Neuronal stem cell (in vitro differentiated cells): Measurements from ENCODE around the gene CDH18.

Source experiments
- DNase-seq: peaks from one replicate; pipeline ENCODE4 v3.0.0-alpha.2; 2013; ENCODE audit warnings: low spot score
- H2AFZ ChIP-seq: one replicate; pipeline ENCODE4 v1.6.1; 2013; ENCODE audit warnings: mild to moderate bottlenecking, low read length, inconsistent platforms
- H2AK5ac ChIP-seq: 2 replicates; pipeline ENCODE4 v1.6.1; 2013; ENCODE audit warnings: low read depth, mild to moderate bottlenecking, inconsistent platforms, low read length, moderate library complexity, mixed read lengths
- H2BK120ac ChIP-seq: 2 replicates; pipeline ENCODE4 v1.6.1; 2013; ENCODE audit warnings: low read depth, mild to moderate bottlenecking, inconsistent platforms, low read length, moderate library complexity, mixed read lengths
- H2BK12ac ChIP-seq: one replicate; pipeline ENCODE4 v1.6.1; 2013; ENCODE audit warnings: low read length, inconsistent platforms
- H2BK15ac ChIP-seq: 2 replicates; pipeline ENCODE4 v1.6.1; 2013; ENCODE audit warnings: mild to moderate bottlenecking, low read length, inconsistent platforms, mixed read lengths
- H2BK5ac ChIP-seq: one replicate; pipeline ENCODE4 v1.6.1; 2013; ENCODE audit warnings: inconsistent platforms, mild to moderate bottlenecking, low read length, moderate library complexity
- H3K14ac ChIP-seq: one replicate; pipeline ENCODE4 v1.6.1; 2013; ENCODE audit warnings: low read length, inconsistent platforms
- H3K18ac ChIP-seq: 2 replicates; pipeline ENCODE4 v1.6.1; 2013; ENCODE audit warnings: low read length, inconsistent platforms
- H3K23ac ChIP-seq: 2 replicates; pipeline ENCODE4 v1.6.1; 2013; ENCODE audit warnings: low read depth, mild to moderate bottlenecking, mixed read lengths, low read length, inconsistent platforms; ENCODE audit not compliant: poor library complexity
- H3K27ac ChIP-seq: replicated peaks from 3 replicates; pipeline ENCODE4 v1.5.1; 2013; ENCODE audit warnings: low read length, inconsistent platforms
- H3K27me3 ChIP-seq, 3 experiments: 2 replicates each; pipeline ENCODE4 v1.6.1; 2013; ENCODE audit warnings: low read length in 3 of 3, mild to moderate bottlenecking in 2 of 3, inconsistent platforms in 1 of 3, low read depth in 1 of 3, mixed read lengths in 1 of 3, moderate library complexity in 1 of 3; ENCODE audit not compliant: control insufficient read depth in 3 of 3, insufficient read depth in 3 of 3
- H3K36me3 ChIP-seq, 2 donors: replicated peaks in 1 of 2; 2 replicates each; pipeline ENCODE4 v1.6.1; 2013; ENCODE audit warnings: low read length in 2 of 2; ENCODE audit not compliant: control insufficient read depth in 2 of 2, insufficient read depth in 2 of 2
- H3K4ac ChIP-seq: 2 replicates; pipeline ENCODE4 v1.6.1; 2013; ENCODE audit warnings: inconsistent platforms, mild to moderate bottlenecking, low read length, moderate library complexity
- H3K4me1 ChIP-seq, 2 donors: 1 replicate in 1 of 2; 2 replicates in 1 of 2; pipeline ENCODE4 v1.6.1; 2013; ENCODE audit warnings: low read length in 2 of 2, low read depth in 1 of 2; ENCODE audit not compliant: control insufficient read depth in 2 of 2, insufficient read depth in 1 of 2
- H3K4me2 ChIP-seq: one replicate; pipeline ENCODE4 v1.6.1; 2013; ENCODE audit warnings: mild to moderate bottlenecking, low read length, inconsistent platforms; ENCODE audit not compliant: insufficient read depth, poor library complexity, severe bottlenecking
- H3K4me3 ChIP-seq, 2 donors: 2 replicates each; pipeline ENCODE4 v1.5.1; 2013; ENCODE audit warnings: low read length in 2 of 2, mild to moderate bottlenecking in 2 of 2, inconsistent platforms in 1 of 2, moderate library complexity in 1 of 2
- H3K79me1 ChIP-seq: one replicate; pipeline ENCODE4 v1.6.1; 2013; ENCODE audit warnings: low read depth, mild to moderate bottlenecking, inconsistent platforms, low read length, moderate library complexity
- H3K9ac ChIP-seq: one replicate; pipeline ENCODE4 v1.6.1; 2013; ENCODE audit warnings: mild to moderate bottlenecking, low read depth, low read length, inconsistent platforms; ENCODE audit not compliant: poor library complexity
- H3K9me3 ChIP-seq, 2 donors: replicated peaks in 1 of 2; 2 replicates each; pipeline versions ENCODE3 to v1.6.1; 2013; ENCODE audit warnings: low read length in 2 of 2, mild to moderate bottlenecking in 2 of 2, inconsistent platforms in 1 of 2, low read depth in 1 of 2, mixed read lengths in 1 of 2, moderate library complexity in 1 of 2; ENCODE audit not compliant: control insufficient read depth in 2 of 2, insufficient read depth in 1 of 2
- H4K8ac ChIP-seq: one replicate; pipeline ENCODE4 v1.6.1; 2013; ENCODE audit warnings: low read depth, mild to moderate bottlenecking, inconsistent platforms, low read length, moderate library complexity
- H4K91ac ChIP-seq: one replicate; pipeline ENCODE4 v1.6.1; 2013; ENCODE audit warnings: low read length, low read depth, mild to moderate bottlenecking, inconsistent platforms; ENCODE audit not compliant: poor library complexity
- WGBS, 2 donors: extraction: QIAGEN DNeasy Blood & Tissue Kit; methylation state at CpG; one replicate each; pipeline ENCODE4 v1.1.7; 2013; ENCODE audit warnings: missing lambda C conversion rate in 2 of 2, mixed read lengths in 1 of 2; ENCODE audit not compliant: insufficient read length in 2 of 2, insufficient replicate concordance in 1 of 2; ENCODE audit errors: extremely low coverage in 2 of 2; 5-methylcytosine and 5-hydroxymethylcytosine counted together

CDH18 gene

GRCh38 chr5:19685473-19685872 is 302.5 kb downstream of the CDH18 start:
- H3K27me3 ChIP-seq = no peaks in the 10 kb centered on the region
- no peak overlapping the region for H3K4ac ChIP-seq
- no peak overlapping the region for H2AFZ ChIP-seq
- H3K4me1 ChIP-seq = peaks cover 0 to 5% of the 10 kb centered on the region in 2 donors
- no peak overlapping the region for H3K27ac ChIP-seq
- no peak overlapping the region for H4K91ac ChIP-seq
- H3K23ac ChIP-seq = no peak overlapping the region
- H3K4me3 ChIP-seq = no peak overlapping the region
- DNase-seq = no peak
- no peaks in the 10 kb centered on the region for H3K79me1 ChIP-seq
- H2BK120ac ChIP-seq = no peak overlapping the region
- no CpG with 5 or more reads among the region's 3 CpGs for WGBS, 2 donors
- no peaks in the 10 kb centered on the region for H3K9me3 ChIP-seq
- no peak overlapping the region for H3K18ac ChIP-seq
- no peak overlapping the region for H4K8ac ChIP-seq
- no peaks in the 10 kb centered on the region for H3K36me3 ChIP-seq
- H2AK5ac ChIP-seq = no peak overlapping the region
- no peak overlapping the region for H3K14ac ChIP-seq
- H2BK5ac ChIP-seq = no peak overlapping the region
- no peak overlapping the region for H2BK12ac ChIP-seq
- no peak overlapping the region for H3K4me2 ChIP-seq
- no peak overlapping the region for H2BK15ac ChIP-seq
- H3K9ac ChIP-seq = no peak overlapping the region

GRCh38 chr5:19676895-19677294 is 311.1 kb downstream of the CDH18 start:
- H2BK12ac ChIP-seq = no peak overlapping the region

DNA sequence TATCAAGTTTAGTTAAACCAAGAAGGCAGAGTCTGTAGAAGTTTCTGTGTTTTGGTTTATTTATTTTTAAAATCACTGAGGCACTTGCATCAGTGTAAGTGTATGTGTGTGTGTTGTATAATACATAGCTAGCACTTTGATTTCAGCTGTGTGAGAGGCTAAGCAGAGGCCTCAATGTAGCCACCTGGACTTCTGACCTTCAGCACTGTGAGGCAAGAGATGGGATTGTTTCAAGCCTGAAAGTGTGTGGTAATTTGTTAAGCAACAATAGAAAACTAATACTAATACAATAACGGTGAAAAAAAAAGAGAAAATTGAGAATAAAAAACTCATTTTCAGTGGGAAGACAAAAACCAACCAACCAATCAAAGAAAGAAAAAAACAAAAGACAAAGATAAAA is 327.3 kb downstream of the CDH18 start:
- Histone ChIP-seq H3K18ac (no peak overlapping the region), H3K79me1 (no peaks in the 10 kb centered on the region), H3K4me3 (no peak overlapping the region), H3K27ac (no peak overlapping the region), H2BK12ac (no peak overlapping the region), H2BK15ac (no peak overlapping the region), H4K91ac (no peak overlapping the region), H3K4ac (no peak overlapping the region), H2BK5ac (no peak overlapping the region), H3K4me1 (no peaks in the 10 kb centered on the region), H2BK120ac (no peak overlapping the region), H3K9me3 (no peaks in the 10 kb centered on the region), H3K27me3 (no peaks in the 10 kb centered on the region), H3K9ac (no peak overlapping the region), H3K23ac (no peak overlapping the region), H3K4me2 (no peak overlapping the region), H2AK5ac (no peak overlapping the region), H4K8ac (no peak overlapping the region), H2AFZ (no peak overlapping the region), H3K14ac (no peak overlapping the region), H3K36me3 (no peaks in the 10 kb centered on the region)
- DNase-seq = no peak
- no CpG with 5 or more reads among the region's 1 CpG for WGBS, 2 donors

More at GRCh38 chr5:19676895-19677294, 311.1 kb downstream of the CDH18 start:
- Histone ChIP-seq H3K79me1 (no peaks in the 10 kb centered on the region), H2BK120ac (no peak overlapping the region), H2AK5ac (no peak overlapping the region), H3K9ac (no peak overlapping the region), H3K4me3 (no peak overlapping the region), H3K18ac (no peak overlapping the region), H3K14ac (no peak overlapping the region), H4K8ac (no peak overlapping the region), H2BK5ac (no peak overlapping the region), H3K4ac (no peak overlapping the region), H2AFZ (no peak overlapping the region), H3K27ac (no peak overlapping the region), H2BK15ac (no peak overlapping the region), H3K4me1 (no peaks in the 10 kb centered on the region), H3K4me2 (no peak overlapping the region), H3K23ac (no peak overlapping the region), H3K36me3 (no peaks in the 10 kb centered on the region), H3K27me3 (no peaks in the 10 kb centered on the region), H4K91ac (no peak overlapping the region), H3K9me3 (peaks cover 0 to 1% of the 10 kb centered on the region in 2 donors)
- no peak for DNase-seq
- WGBS, 2 donors = no CpG with 5 or more reads among the region's 3 CpGs

DNA sequence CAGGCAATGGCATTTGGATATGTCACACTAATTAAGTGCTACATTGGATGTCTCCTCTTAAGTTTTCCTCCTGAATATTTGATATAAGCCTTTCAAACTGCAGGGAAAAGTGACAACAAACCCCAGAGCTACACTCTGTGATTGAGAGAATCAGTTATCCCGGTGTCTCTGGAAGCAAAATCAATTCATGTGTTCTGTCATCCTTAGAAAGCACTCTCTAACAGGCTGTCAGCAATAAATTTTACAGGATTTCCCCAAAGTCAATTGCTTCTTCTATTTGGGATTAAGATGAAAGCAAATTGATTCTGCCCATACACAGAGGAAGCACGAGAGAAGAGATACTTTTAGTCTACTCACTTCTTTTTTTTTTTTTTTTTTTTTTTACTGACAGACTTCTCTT is 332.4 kb downstream of the CDH18 start:
- no peak overlapping the region for H4K8ac ChIP-seq
- H3K27me3 ChIP-seq = no peaks in the 10 kb centered on the region
- no peak for DNase-seq
- H3K79me1 ChIP-seq = no peaks in the 10 kb centered on the region
- no peak overlapping the region for H3K14ac ChIP-seq
- H2BK120ac ChIP-seq = no peak overlapping the region
- H3K36me3 ChIP-seq = no peaks in the 10 kb centered on the region
- no peak overlapping the region for H3K4ac ChIP-seq
- H2BK15ac ChIP-seq = no peak overlapping the region
- H3K4me1 ChIP-seq = no peaks in the 10 kb centered on the region
- no peak overlapping the region for H4K91ac ChIP-seq
- H2BK12ac ChIP-seq = no peak overlapping the region
- WGBS, 2 donors = no CpG with 5 or more reads among the region's 2 CpGs
- no peak overlapping the region for H3K18ac ChIP-seq
- H3K9me3 ChIP-seq = no peaks in the 10 kb centered on the region
- no peak overlapping the region for H3K9ac ChIP-seq
- no peak overlapping the region for H3K27ac ChIP-seq
- no peak overlapping the region for H2AK5ac ChIP-seq
- no peak overlapping the region for H3K4me3 ChIP-seq
- H2AFZ ChIP-seq = no peak overlapping the region
- no peak overlapping the region for H3K23ac ChIP-seq
- no peak overlapping the region for H3K4me2 ChIP-seq
- no peak overlapping the region for H2BK5ac ChIP-seq
